Central memory CD4-positive, alpha-beta T cell (primary cell): ENCODE data around the gene MYL7.
"Not testable (repeated sequence)": the region's sequence is repeated elsewhere in the genome, so short reads cannot be mapped to it uniquely, and the experiment has no call there.

Experiments
- DNase-seq: peaks from one replicate; pipeline ENCODE4 v3.0.0; 2022
- total RNA-seq, 3 experiments: gene quantifications; one replicate each; lab custom pipeline; 2026; lab: John Stamatoyannopoulos, UW

The MYL7 gene
- total RNA-seq: 0 to 0.19 (median 0) reads per million in 3 experiments

- DNase-seq: no peak
Observed at GRCh38 chr7:44141221-44141850, at the start of gene MYL7. TSS of gene MYL7 (minus strand) at chr7:44141332. CDS start at chr7:44141305, 27 bp downstream.

GRCh38 chr7:44189993-44190872 lies 49.1 kb upstream of the MYL7 start:
- no peak for DNase-seq

- DNase-seq: no peak
Observed at GRCh38 chr7:44189286-44189992, 48.3 kb upstream of the MYL7 start, which contains the start of gene GCK. TSS of gene GCK (minus strand) at chr7:44189439. CDS start at chr7:44188953, 486 bp downstream.

GRCh38 chr7:44188480-44189225 lies 47.5 kb upstream of the MYL7 start:
- no peak for DNase-seq

GRCh38 chr7:44187636-44188416 lies 46.7 kb upstream of the MYL7 start:
- DNase-seq: no peak

- DNase-seq: no peak
Observed at GRCh38 chr7:44186736-44187135, 45.6 kb upstream of the MYL7 start.

GRCh38 chr7:44185729-44186128 lies 44.6 kb upstream of the MYL7 start:
- no peak for DNase-seq

GRCh38 chr7:44184873-44185446 lies 43.8 kb upstream of the MYL7 start:
- no peak for DNase-seq

GRCh38 chr7:44184206-44184872 lies 43.2 kb upstream of the MYL7 start:
- DNase-seq: no peak

- no peak for DNase-seq
Observed at GRCh38 chr7:44183386-44183785, 42.3 kb upstream of the MYL7 start.

- DNase-seq: no peak
Observed at GRCh38 chr7:44182827-44183226, 41.7 kb upstream of the MYL7 start.

GRCh38 chr7:44180631-44181030 lies 39.5 kb upstream of the MYL7 start:
- DNase-seq: no peak

GRCh38 chr7:44177570-44178131 lies 36.5 kb upstream of the MYL7 start:
- DNase-seq: no peak

- no peak for DNase-seq
Observed at GRCh38 chr7:44176486-44176885, 35.4 kb upstream of the MYL7 start.

- no peak for DNase-seq
Observed at GRCh38 chr7:44175730-44176129, 34.6 kb upstream of the MYL7 start.

GRCh38 chr7:44174694-44174948 lies 33.5 kb upstream of the MYL7 start:
- DNase-seq: not testable (repeated sequence)

- DNase-seq: no peak
Observed at GRCh38 chr7:44173911-44174693, 33.0 kb upstream of the MYL7 start.

GRCh38 chr7:44172803-44173424 lies 31.8 kb upstream of the MYL7 start:
- DNase-seq: no peak

GRCh38 chr7:44172352-44172751 lies 31.2 kb upstream of the MYL7 start:
- DNase-seq: no peak
